Measurements from ENCODE around the gene TNRC6B. TPM values are rescaled to one million over a fixed set of nuclear protein-coding genes. Genes with fewer than 3 reads are reported as not detected.
"Not testable (repeated sequence)": the region's sequence is repeated elsewhere in the genome, so short reads cannot be mapped to it uniquely, and the experiment has no call there.

The TNRC6B gene
- total RNA-seq, 2 donors from 2014 or later = 25.0 to 27.1 TPM

DNA sequence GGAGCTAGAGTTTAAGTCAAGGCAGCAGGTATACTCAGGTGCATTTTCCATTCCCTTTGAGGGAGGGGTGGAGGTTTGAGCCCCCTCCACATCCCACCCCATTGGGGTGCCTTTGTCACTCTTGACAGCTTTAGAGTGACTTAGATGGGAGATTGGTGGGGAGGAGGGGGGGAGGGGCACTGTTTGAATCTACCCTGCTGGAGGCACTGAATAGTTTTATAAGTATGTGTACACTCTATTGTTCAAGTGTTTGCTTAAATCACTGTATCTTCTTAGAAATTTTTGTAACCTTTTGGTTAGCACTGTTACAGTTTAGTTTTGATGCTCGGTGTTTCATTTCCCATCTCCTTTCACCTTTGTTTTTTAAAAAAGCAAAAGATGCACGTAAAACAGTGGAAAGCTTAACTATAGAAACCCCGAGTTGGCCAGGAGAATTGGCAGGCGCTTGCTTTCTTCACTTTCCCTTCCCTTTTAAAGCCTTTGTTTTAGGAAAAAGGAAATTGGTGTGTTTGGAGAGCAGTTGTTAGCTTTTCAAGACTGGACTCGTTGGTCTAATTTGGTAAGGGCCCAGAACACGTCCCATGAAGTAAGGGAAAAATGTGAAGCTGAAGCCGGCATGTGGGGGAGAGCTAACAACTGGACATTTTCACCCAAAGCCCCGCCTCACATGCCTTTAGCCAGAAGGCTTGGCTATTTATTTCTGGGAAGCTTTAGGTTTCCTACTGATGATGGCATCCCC is 42.8 kb downstream of the TNRC6B start:
- no peaks in the 10 kb centered on the region for H3K9me3 ChIP-seq
- no peak for DNase-seq (ENCODE audit: low spot score)
- H3K4me3 ChIP-seq = no peak overlapping the region
- H3K36me3 ChIP-seq = no peaks in the 10 kb centered on the region
- H3K27ac ChIP-seq = peak overlapping the region; percentile 13 to 24
- no peaks in the 10 kb centered on the region for H3K27me3 ChIP-seq
- TF ChIP-seq, protein P1, sequence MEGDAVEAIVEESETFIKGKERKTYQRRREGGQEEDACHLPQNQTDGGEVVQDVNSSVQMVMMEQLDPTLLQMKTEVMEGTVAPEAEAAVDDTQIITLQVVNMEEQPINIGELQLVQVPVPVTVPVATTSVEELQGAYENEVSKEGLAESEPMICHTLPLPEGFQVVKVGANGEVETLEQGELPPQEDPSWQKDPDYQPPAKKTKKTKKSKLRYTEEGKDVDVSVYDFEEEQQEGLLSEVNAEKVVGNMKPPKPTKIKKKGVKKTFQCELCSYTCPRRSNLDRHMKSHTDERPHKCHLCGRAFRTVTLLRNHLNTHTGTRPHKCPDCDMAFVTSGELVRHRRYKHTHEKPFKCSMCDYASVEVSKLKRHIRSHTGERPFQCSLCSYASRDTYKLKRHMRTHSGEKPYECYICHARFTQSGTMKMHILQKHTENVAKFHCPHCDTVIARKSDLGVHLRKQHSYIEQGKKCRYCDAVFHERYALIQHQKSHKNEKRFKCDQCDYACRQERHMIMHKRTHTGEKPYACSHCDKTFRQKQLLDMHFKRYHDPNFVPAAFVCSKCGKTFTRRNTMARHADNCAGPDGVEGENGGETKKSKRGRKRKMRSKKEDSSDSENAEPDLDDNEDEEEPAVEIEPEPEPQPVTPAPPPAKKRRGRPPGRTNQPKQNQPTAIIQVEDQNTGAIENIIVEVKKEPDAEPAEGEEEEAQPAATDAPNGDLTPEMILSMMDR (IDR thresholded peaks at IDR 0.05) = no peak
- peaks cover 0 to 73% of the 10 kb centered on the region in 2 donors for H3K4me1 ChIP-seq

DNA sequence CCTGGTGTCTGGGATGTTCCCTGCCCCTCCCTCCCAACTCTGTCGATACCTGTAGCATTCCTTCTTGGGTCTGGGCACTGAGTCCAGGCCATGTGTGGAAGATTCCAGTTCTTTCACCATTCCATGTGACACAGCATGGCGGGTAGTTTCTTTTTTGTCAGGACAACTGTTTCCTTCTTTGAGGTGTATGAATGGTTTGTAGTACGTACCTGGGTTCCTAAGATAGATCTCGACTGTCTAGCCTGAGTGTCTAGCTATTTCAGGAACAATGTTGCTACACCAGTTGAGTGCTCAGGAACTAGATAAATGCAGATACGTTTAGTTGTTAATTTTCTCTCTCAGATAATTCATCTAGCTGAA is 43.3 kb downstream of the TNRC6B start:
- TF ChIP-seq, protein P1 (IDR thresholded peaks at IDR 0.05) = no peak
- Histone ChIP-seq H3K4me1 (peaks cover 0 to 68% of the 10 kb centered on the region in 2 donors), H3K36me3 (no peaks in the 10 kb centered on the region), H3K4me3 (no peak overlapping the region), H3K27ac (peak overlapping the region; percentile 13 to 24), H3K27me3 (no peaks in the 10 kb centered on the region), H3K9me3 (no peaks in the 10 kb centered on the region)
- DNase-seq (ENCODE audit: low spot score) = no peak

DNA sequence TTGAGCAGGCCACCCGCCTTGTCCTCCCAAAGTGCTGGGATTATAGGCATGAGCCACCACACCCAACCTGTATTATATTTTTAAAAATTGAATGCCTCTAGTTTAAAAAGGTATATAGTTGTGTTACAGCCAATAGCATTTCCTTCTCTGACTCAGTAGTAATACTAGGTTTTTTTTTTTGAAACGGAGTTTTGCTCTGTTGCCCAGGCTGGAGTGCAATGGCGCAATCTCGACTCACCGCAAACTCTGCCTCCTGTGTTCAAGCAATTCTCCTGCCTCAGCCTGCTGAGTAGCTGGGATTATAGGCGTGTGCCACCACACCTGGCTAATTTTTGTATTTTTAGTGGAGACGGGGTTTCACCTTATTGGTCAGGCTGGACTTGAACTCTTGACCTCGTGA is 45.3 kb downstream of the TNRC6B start:
- not testable (repeated sequence) for H3K27ac ChIP-seq; DNase-seq (ENCODE audit: low spot score); H3K36me3 ChIP-seq; H3K27me3 ChIP-seq; H3K9me3 ChIP-seq; H3K4me3 ChIP-seq
- peaks cover 0 to 66% of the 10 kb centered on the region in 2 donors for H3K4me1 ChIP-seq

DNA sequence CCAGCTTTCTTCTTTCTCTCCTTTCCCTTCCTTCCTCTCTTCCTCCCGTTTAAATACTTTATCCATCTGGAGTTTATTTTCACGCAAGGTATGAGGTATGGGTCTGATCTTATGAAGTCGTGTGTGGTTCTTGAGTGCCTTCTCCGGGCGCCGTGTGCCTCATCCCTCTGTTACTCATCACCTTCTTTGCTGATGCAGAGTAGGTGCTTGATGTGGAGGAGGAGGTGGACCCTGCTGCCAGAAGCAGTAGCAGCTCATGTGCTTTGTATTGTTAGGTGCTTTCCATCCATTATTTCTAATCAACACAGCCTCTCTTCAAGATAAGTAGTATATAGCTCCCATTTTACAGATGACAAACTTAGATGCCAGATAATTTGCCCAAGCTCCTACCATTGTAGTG is 47.0 kb downstream of the TNRC6B start:
- no peaks in the 10 kb centered on the region for H3K9me3 ChIP-seq
- H3K27me3 ChIP-seq = no peaks in the 10 kb centered on the region
- H3K4me3 ChIP-seq = no peak overlapping the region

DNA sequence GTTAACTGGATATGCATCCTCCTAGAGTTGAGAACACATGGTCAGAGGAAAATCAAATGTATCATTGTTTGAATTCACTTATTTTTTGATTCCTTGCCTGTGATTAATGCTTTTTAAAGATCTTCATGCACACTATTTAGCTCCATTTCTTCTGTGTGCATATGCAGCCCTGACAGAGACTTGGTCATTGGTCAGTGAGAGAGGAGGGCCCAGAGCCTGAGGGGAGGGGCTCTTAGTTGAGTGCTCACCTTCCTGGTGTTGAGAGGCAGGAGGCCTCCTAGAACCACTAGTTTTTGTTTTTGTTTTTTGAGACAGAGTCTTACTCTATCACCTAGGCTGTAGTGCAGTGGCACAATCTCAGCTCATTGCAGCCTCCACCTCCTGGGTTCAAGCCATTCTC is 48.9 kb downstream of the TNRC6B start:
- H3K4me3 ChIP-seq = no peak overlapping the region
- no peaks in the 10 kb centered on the region for H3K27me3 ChIP-seq
- TF ChIP-seq, protein P1 (IDR thresholded peaks at IDR 0.05) = no peak
- peaks cover 0 to 33% of the 10 kb centered on the region in 2 donors for H3K4me1 ChIP-seq
- H3K36me3 ChIP-seq = no peaks in the 10 kb centered on the region
- no peak overlapping the region for H3K27ac ChIP-seq
- H3K9me3 ChIP-seq = no peaks in the 10 kb centered on the region
- DNase-seq (ENCODE audit: low spot score) = no peak

More for the DNA sequence above, 47.0 kb downstream of the TNRC6B start:
- Histone ChIP-seq H3K4me1 (peaks cover 0 to 52% of the 10 kb centered on the region in 2 donors), H3K36me3 (no peaks in the 10 kb centered on the region), H3K27ac (no peak overlapping the region)
- DNase-seq (ENCODE audit: low spot score) = no peak
- TF ChIP-seq, protein P1 (IDR thresholded peaks at IDR 0.05) = no peak

DNA sequence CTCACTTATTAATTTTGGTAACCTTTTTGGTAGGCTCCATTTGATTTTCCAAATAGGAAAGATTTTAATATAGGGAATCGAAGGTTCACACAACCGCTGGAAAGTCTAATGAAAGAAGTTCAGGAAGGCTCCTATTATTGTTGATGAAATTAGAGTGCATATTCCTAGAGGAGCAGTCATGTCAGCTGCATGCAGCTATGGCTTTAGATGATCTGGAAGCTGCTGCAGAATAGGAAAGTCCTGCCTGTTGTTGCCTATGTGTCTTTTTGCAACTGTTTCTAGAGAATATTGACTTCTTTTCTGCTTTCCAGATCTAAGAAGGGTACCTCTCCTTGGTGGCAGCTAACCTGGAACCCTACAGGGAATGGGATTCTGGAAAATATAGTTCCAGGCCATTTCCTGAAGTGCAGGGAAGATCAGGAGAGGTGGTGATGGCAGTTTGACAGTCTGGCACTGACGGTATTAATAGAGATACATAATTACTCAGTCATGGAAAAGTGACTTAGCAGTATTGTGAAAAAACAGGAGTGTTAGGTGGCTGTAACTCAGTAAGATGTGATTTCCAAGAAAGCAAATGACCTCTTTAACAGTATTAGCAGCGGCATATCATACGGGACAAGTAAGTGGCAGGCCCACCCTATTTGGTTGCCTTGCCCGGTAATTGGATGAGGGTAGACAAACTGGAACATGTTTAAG is 54.0 kb downstream of the TNRC6B start:
- H3K9me3 ChIP-seq = no peaks in the 10 kb centered on the region
- H3K27ac ChIP-seq = peak overlapping the region in 1 of 2 donors; percentile 13
- TF ChIP-seq, protein P1 (IDR thresholded peaks at IDR 0.05) = no peak
- peaks cover 5% of the 10 kb centered on the region for H3K36me3 ChIP-seq
- no peak for DNase-seq (ENCODE audit: low spot score)
- H3K27me3 ChIP-seq = no peaks in the 10 kb centered on the region
- no peak overlapping the region for H3K4me3 ChIP-seq
- H3K4me1 ChIP-seq = peaks cover 0 to 31% of the 10 kb centered on the region in 2 donors
